ENCODE measurements around the gene TFEB. TPM values are rescaled to one million over a fixed set of nuclear protein-coding genes. Genes with fewer than 3 reads are reported as not detected.

The TFEB gene
- polyA plus RNA-seq, 12 donors = 3.7 to 27.9 (median 6.0) TPM; not detected in 1

DNA sequence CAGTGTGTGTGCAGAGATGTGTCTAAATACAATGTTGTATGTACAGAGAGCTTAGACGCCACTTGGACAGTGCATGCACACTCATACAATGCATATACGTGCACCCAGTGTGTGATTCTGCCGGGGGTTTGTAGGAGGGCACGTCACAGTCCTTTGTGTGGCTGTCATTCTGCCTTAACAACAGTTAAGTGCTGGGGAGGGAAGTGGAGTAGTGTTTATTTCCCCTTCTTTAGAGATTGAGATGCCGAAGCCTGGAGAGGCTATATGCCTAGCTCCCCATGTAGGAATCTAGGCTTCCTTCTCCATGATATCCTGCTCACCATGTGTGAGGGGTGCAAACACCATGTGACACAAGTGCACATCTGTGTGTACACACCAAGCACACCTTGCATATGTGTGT lies 59.0 kb downstream of the TFEB start:
- DNase-seq = no peak

DNA sequence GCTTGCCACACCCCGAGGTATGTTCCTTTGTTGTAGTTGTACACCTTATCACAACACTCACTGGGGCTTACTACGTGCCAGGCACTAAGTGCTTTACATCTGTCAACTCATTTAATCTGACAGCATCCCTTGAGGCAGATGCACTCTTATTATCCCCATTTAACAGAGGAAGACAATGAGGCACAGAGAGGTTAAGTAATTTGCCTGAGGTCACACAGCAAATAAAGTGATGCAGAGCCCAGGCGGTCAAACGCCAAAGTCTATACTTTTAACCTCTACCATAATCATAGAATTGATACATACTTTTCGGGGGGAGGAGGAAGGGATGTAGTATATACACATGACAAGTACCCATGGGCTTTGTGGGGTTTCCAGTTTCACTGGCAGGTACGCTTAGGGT lies 59.4 kb downstream of the TFEB start:
- no peak for DNase-seq

DNA sequence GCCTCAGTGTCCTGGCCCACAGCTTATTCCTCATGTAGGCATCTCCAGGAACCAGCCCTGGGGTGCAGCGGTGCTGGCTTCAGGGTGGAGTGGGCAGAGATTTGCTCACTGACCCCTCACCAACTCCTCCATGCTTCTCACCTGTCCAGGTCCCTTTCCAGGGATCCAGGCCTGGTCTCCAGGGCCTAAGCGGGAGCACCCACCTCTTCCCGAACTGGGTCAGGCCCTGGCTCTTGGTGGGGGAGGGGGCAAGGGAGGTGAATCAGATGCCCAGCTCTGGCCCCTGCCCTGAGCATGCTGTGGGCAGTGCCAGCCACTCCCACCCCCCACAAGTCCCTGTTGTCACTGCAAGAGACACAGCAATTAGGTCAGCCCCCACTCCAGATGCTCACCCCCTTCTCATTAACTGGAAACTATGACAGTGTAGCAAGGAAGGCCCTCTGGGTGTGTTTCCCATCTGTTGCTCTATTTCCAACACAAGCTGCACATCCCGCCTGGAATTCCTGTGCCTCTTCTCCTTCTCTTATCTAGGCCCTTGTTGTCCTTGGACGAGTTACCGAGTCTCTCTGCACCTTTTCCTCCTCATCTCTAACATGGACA lies 60.1 kb downstream of the TFEB start:
- no peak for DNase-seq

- no peak for DNase-seq
Observed at GRCh38 chr6:41674231-41675000, 61.0 kb downstream of the TFEB start.

DNA sequence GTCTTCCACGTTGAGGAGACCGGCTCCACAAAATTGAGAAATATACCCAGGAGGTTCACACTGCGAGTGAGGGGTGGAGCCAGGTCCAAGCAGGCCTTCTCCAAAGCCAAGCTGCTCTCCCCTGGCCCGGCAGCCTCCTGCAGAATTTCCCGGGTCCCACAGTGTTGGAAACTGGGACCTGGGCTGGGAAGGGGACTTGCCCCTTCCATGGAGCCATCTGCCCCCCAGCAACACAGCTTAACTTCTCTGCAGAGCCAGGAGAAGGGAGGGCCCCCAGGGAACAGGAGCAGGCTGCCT lies 61.8 kb downstream of the TFEB start:
- DNase-seq = no peak

DNA sequence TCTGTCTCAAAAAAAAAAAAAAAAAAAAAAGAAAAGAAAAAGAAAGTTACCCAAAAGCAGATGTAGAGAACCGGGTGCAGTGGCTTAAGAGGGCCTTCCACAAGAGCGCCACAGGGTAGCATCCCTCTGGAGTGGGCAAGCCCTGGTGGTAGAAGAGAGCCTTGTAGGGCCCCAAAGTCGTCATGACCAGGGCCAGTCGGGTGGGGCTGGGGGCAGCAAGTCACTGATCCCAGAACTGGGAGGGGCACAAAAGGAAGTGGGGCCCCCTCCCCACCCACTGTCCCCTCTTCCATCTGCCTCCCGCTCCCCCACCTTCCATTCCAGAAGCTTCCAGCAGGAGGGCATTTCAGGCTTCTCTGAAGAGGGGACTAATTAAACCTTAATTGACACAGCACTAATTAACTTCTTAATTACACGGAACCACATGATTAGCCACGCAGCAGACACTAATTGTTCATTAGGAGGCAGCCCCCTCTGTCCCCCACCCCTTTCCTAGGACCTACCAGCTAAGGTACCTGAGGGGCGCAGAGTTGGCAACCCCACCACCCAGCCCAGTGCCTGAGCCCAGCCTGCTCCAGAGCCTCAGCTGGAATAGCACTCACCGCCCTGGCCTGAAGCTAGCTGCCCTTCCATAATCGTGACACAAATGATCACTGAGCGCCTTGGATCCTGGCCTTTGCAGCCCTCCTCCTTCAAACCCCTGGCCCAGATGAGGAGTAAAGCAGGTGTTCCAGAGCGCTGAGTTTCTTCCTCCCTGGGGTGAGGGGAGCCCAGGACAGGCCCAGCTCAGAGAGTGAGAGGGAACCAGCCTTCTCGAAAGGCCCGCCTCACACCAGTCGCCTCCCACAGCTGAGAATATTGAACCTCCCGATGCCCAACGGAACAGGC lies 62.3 kb downstream of the TFEB start:
- no peak for DNase-seq

DNA sequence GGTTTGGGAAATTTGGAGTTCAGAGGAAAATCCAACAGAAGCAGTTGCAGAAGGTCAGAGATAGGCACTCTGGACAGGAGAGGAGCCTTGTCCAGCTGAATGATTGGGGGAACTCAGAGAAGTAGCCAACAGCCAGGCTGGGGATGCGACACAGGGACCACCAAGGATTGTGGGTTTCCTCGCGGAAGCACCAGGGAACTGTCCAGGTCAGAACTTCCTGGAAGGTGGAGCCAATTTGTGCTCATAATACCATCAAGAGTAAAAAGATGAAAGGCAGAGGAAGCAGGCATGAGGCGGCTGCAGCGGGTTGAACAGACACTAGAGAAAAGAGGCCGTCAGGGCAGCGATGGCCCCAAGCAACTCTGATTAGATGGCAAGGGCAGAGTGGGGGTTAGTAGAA lies 63.4 kb downstream of the TFEB start:
- DNase-seq = no peak

DNA sequence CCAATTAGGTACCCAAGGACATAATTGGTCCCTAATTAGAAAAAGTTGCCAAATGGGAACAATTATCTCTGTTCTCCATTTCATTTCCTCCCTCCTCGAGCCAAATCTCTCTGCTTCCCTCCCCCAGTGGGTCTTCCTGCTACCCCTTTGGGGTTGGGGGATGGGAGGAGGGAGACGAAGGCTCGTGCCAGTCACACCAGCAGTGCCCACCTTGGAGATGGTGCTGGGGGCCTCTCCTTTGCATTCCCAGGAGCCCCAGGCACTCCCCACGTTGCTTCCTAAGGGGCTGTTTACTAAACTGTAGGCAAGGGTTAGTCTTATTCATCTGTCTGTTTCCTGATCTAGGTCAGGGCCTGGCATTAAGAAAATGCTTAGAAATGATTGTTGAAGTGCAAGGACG lies 64.0 kb downstream of the TFEB start:
- DNase-seq = no peak

- no peak for DNase-seq
Observed at GRCh38 chr6:41670703-41671360, 64.6 kb downstream of the TFEB start.

GRCh38 chr6:41668968-41669367 lies 66.4 kb downstream of the TFEB start:
- no peak for DNase-seq

DNA sequence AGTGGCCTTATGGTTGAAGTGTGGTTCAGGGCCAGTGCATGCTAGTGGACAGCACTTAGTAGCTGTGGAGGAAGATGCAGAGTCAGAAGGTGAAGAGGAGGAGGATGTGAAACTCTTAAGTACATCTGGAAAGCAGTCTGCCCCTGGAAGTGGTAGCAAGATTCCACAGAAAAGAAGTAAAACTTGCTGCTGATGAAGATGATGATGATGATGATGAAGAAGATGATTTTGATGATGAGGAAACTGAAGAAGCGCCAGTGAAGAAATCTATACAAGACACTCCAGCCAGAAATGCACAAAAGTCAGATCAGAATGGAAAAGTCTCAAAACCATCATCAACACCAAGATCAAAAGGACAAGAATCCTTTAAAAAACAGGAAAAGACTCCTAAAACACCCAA lies 68.2 kb downstream of the TFEB start:
- no peak for DNase-seq

GRCh38 chr6:41664271-41664670 lies 71.1 kb downstream of the TFEB start:
- no peak for DNase-seq

- DNase-seq = no peak
Observed at GRCh38 chr6:41663568-41663967, 71.8 kb downstream of the TFEB start.

DNA sequence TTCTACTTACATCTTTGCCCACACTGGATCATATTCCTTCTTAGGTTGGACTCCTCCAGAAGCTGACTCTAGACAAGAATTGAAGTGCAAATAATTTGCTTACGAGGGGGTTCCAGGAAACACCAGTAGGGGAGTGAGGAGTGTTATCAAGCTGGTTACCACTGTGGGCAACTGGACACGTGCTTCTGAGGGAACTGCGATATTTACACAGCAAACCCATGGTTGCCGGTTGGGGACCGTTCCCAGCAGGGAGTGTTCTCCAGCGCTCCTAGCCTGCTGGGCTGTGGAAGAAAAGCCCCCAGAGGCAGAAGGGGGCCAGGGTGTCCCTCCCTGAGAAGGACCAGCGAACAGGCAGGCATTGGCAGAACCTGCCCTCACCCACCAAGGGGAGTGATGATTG lies 75.5 kb downstream of the TFEB start:
- DNase-seq = no peak

GRCh38 chr6:41658636-41659035 lies 76.8 kb downstream of the TFEB start:
- DNase-seq = no peak

- DNase-seq = no peak
Observed at GRCh38 chr6:41657131-41658094, 78.0 kb downstream of the TFEB start.

GRCh38 chr6:41656002-41656691 lies 79.3 kb downstream of the TFEB start:
- no peak for DNase-seq

GRCh38 chr6:41655646-41656001 lies 79.8 kb downstream of the TFEB start:
- no peak for DNase-seq

- no peak for DNase-seq
Observed at GRCh38 chr6:41655176-41655575, 80.2 kb downstream of the TFEB start.

DNA sequence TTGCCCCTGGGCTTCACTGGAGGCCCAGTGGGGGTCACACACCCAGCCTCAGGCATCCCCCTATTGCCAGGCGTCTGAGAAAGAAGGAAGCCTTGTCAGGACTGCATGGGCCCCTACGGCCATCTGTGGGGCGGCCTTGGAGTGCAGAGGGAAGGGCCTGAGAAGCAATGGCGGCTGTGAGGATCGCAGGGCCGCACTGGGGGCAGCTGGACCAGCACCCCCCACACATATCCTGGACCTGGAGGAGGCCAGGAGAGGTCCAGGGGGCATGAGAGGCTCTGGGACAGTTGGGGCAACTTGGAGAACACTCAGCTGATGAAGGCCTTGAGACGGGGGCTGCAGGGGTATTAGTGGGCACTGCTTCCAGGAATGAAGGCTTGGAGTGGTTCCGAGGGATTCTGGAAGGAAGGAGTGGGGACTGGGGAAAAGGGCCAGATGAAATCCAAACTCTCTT lies 80.7 kb downstream of the TFEB start:
- DNase-seq = no peak
